HG03442 (cell line): Measurements from ENCODE around the gene CDH4.

Source experiments
- ATAC-seq: cut with Tn5 transposase; IDR thresholded peaks from one replicate; pipeline ENCODE4 v1.9.1; 2021; ENCODE audit warnings: mild to moderate bottlenecking, moderate library complexity; ENCODE audit not compliant: unreplicated experiment

The CDH4 gene

GRCh38 chr20:61567204-61567603 lies 315.1 kb downstream of the CDH4 start:
- no peak for ATAC-seq

GRCh38 chr20:61569825-61570224 lies 317.8 kb downstream of the CDH4 start:
- ATAC-seq, result no peak

GRCh38 chr20:61570646-61571195 lies 318.7 kb downstream of the CDH4 start:
- ATAC-seq, result no peak

GRCh38 chr20:61571221-61571620 lies 319.2 kb downstream of the CDH4 start:
- no peak for ATAC-seq

GRCh38 chr20:61571916-61572711 lies 320.1 kb downstream of the CDH4 start:
- no peak for ATAC-seq

- ATAC-seq, result no peak
Measured at GRCh38 chr20:61572789-61573188, 320.7 kb downstream of the CDH4 start.

GRCh38 chr20:61573415-61574305 lies 321.6 kb downstream of the CDH4 start:
- no peak for ATAC-seq

GRCh38 chr20:61575151-61575937 lies 323.3 kb downstream of the CDH4 start:
- no peak for ATAC-seq

- no peak for ATAC-seq
Measured at GRCh38 chr20:61576372-61576771, 324.3 kb downstream of the CDH4 start.

- ATAC-seq, result no peak
Measured at GRCh38 chr20:61577065-61577464, 325.0 kb downstream of the CDH4 start.

GRCh38 chr20:61579908-61580307 lies 327.8 kb downstream of the CDH4 start:
- no peak for ATAC-seq

- no peak for ATAC-seq
Measured at GRCh38 chr20:61580958-61581824, 329.1 kb downstream of the CDH4 start.

- no peak for ATAC-seq
Measured at GRCh38 chr20:61581825-61582188, 329.7 kb downstream of the CDH4 start.

- no peak for ATAC-seq
Measured at GRCh38 chr20:61582196-61582923, 330.3 kb downstream of the CDH4 start.

GRCh38 chr20:61583356-61583755 lies 331.3 kb downstream of the CDH4 start:
- ATAC-seq, result no peak

- no peak for ATAC-seq
Measured at GRCh38 chr20:61584851-61585250, 332.8 kb downstream of the CDH4 start.

GRCh38 chr20:61585764-61586163 lies 333.7 kb downstream of the CDH4 start:
- ATAC-seq, result no peak

- no peak for ATAC-seq
Measured at GRCh38 chr20:61587036-61587435, 335.0 kb downstream of the CDH4 start.

GRCh38 chr20:61587681-61588289 lies 335.7 kb downstream of the CDH4 start:
- ATAC-seq, result no peak
